GM19397 (cell line): ENCODE measurements around the gene DYNC1LI1.

Experiments used
- ATAC-seq: cut with Tn5 transposase; IDR thresholded peaks from one replicate; pipeline ENCODE4 v1.9.1; 2021; ENCODE audit warnings: mild to moderate bottlenecking, moderate library complexity; ENCODE audit not compliant: unreplicated experiment

Gene DYNC1LI1

GRCh38 chr3:32570421-32571191 lies at the start of gene DYNC1LI1:
DYNC1LI1 (minus strand) TSS chr3:32570858; CDS start chr3:32570770, 88 bp downstream.
- peak; percentile 94 for ATAC-seq

- ATAC-seq, result no peak
These were observed 48.7 kb upstream of the DYNC1LI1 start for GRCh38 chr3:32619395-32619794.

GRCh38 chr3:32616267-32616962 lies 45.8 kb upstream of the DYNC1LI1 start:
- no peak for ATAC-seq

- ATAC-seq, result no peak
These were observed 44.3 kb upstream of the DYNC1LI1 start for GRCh38 chr3:32614956-32615355.

- ATAC-seq, result no peak
These were observed 42.5 kb upstream of the DYNC1LI1 start for GRCh38 chr3:32613183-32613582.

GRCh38 chr3:32612547-32612946 lies 41.9 kb upstream of the DYNC1LI1 start:
- ATAC-seq, result no peak

- no peak for ATAC-seq
These were observed 36.9 kb upstream of the DYNC1LI1 start for GRCh38 chr3:32607522-32607921.

- no peak for ATAC-seq
These were observed 36.3 kb upstream of the DYNC1LI1 start for GRCh38 chr3:32606960-32607359.

GRCh38 chr3:32606277-32606676 lies 35.6 kb upstream of the DYNC1LI1 start:
- no peak for ATAC-seq

- ATAC-seq, result no peak
These were observed 32.4 kb upstream of the DYNC1LI1 start for GRCh38 chr3:32603064-32603463.

GRCh38 chr3:32602206-32602605 lies 31.5 kb upstream of the DYNC1LI1 start:
- no peak for ATAC-seq

GRCh38 chr3:32601722-32602121 lies 31.1 kb upstream of the DYNC1LI1 start:
- ATAC-seq, result no peak

GRCh38 chr3:32597656-32598055 lies 27.0 kb upstream of the DYNC1LI1 start:
- ATAC-seq, result no peak

- ATAC-seq, result no peak
These were observed 26.3 kb upstream of the DYNC1LI1 start for GRCh38 chr3:32596909-32597369.

- no peak for ATAC-seq
These were observed 25.7 kb upstream of the DYNC1LI1 start for GRCh38 chr3:32596282-32596908.

- ATAC-seq, result no peak
These were observed 24.7 kb upstream of the DYNC1LI1 start for GRCh38 chr3:32595323-32595722.

- no peak for ATAC-seq
These were observed 23.4 kb upstream of the DYNC1LI1 start for GRCh38 chr3:32593903-32594525.

- ATAC-seq, result no peak
These were observed 22.2 kb upstream of the DYNC1LI1 start for GRCh38 chr3:32592696-32593353.

GRCh38 chr3:32592011-32592410 lies 21.4 kb upstream of the DYNC1LI1 start:
- ATAC-seq, result no peak

- no peak for ATAC-seq
These were observed 20.5 kb upstream of the DYNC1LI1 start for GRCh38 chr3:32591186-32591585.

GRCh38 chr3:32586356-32586755 lies 15.7 kb upstream of the DYNC1LI1 start:
- ATAC-seq, result no peak
